Astrocyte (in vitro differentiated cells and primary cell): ENCODE measurements around the gene GALK2. TPM values are rescaled to one million over a fixed set of nuclear protein-coding genes. Genes with fewer than 3 reads are reported as not detected.

ENCODE experiments used
- DNase-seq: peaks from one replicate; pipeline ENCODE4 v3.0.0-alpha.2; 2010; ENCODE audit warnings: low read depth
- FAIRE-seq: peaks from 2 replicates; lab custom pipeline; 2011; peaks lifted over from hg19 to GRCh38; lab: Jason Lieb, UNC
- H2AFZ ChIP-seq: 2 replicates; pipeline ENCODE4 v1.6.0; 2012; ENCODE audit warnings: low read depth, low read length, inconsistent platforms
- H3K27ac ChIP-seq: 2 replicates; pipeline ENCODE4 v1.5.1; 2011; ENCODE audit warnings: low read depth, low read length, inconsistent platforms
- H3K27me3 ChIP-seq: 2 replicates; pipeline ENCODE4 v1.6.0; 2011; ENCODE audit warnings: low read length, inconsistent platforms; ENCODE audit not compliant: insufficient read depth
- H3K36me3 ChIP-seq: 2 replicates; pipeline ENCODE4 v1.5.1; 2011; ENCODE audit warnings: low read length, inconsistent platforms; ENCODE audit not compliant: insufficient read depth
- H3K4me1 ChIP-seq: 2 replicates; pipeline ENCODE4 v1.5.1; 2011; ENCODE audit warnings: low read length, inconsistent platforms; ENCODE audit not compliant: insufficient read depth
- H3K4me2 ChIP-seq: 2 replicates; pipeline ENCODE4 v1.6.0; 2012; ENCODE audit warnings: low read length, inconsistent platforms
- H3K4me3 ChIP-seq: 2 replicates; pipeline ENCODE4 v1.5.1; 2011; ENCODE audit warnings: low read depth, mild to moderate bottlenecking, low read length, inconsistent platforms; ENCODE audit not compliant: insufficient read depth
- H3K79me2 ChIP-seq: 2 replicates; pipeline ENCODE4 v1.6.0; 2012; ENCODE audit warnings: mild to moderate bottlenecking, low read length, inconsistent platforms; ENCODE audit not compliant: insufficient read depth
- H3K9ac ChIP-seq: 2 replicates; pipeline ENCODE4 v1.6.0; 2012; ENCODE audit warnings: mild to moderate bottlenecking, low read length, inconsistent platforms
- H3K9me3 ChIP-seq: 2 replicates; pipeline ENCODE4 v1.5.1; 2012; ENCODE audit warnings: low read depth, mild to moderate bottlenecking, low read length, inconsistent platforms; ENCODE audit not compliant: insufficient read depth
- H4K20me1 ChIP-seq: 2 replicates; pipeline ENCODE4 v1.6.0; 2012; ENCODE audit warnings: low read length, inconsistent platforms; ENCODE audit not compliant: insufficient read depth
- H3K27ac Mint-ChIP-seq: one replicate; pipeline ENCODE4 v1.8.0; 2021; ENCODE audit warnings: mild to moderate bottlenecking, mixed read lengths; ENCODE audit not compliant: unreplicated experiment
- H3K27me3 Mint-ChIP-seq: one replicate; pipeline ENCODE4 v1.8.0; 2021; ENCODE audit warnings: low read depth, mixed read lengths; ENCODE audit not compliant: unreplicated experiment
- H3K36me3 Mint-ChIP-seq: one replicate; pipeline ENCODE4 v1.8.0; 2021; ENCODE audit warnings: low read depth, mixed read lengths; ENCODE audit not compliant: unreplicated experiment
- H3K4me1 Mint-ChIP-seq: one replicate; pipeline ENCODE4 v1.8.0; 2021; ENCODE audit warnings: low read depth, mixed read lengths; ENCODE audit not compliant: unreplicated experiment
- H3K4me3 Mint-ChIP-seq: one replicate; pipeline ENCODE4 v1.8.0; 2021; ENCODE audit warnings: mild to moderate bottlenecking, moderate library complexity, mixed read lengths; ENCODE audit not compliant: unreplicated experiment
- H3K9me3 Mint-ChIP-seq: one replicate; pipeline ENCODE4 v1.8.0; 2021; ENCODE audit warnings: mild to moderate bottlenecking, mixed read lengths; ENCODE audit not compliant: unreplicated experiment
- CTCF ChIP-seq: IDR thresholded peaks from 2 replicates; pipeline ENCODE4 v1.5.1; 2011; ENCODE audit warnings: low read depth, mild to moderate bottlenecking, inconsistent platforms, low read length, moderate library complexity; ENCODE audit not compliant: insufficient read depth
- EZH2 ChIP-seq: IDR thresholded peaks from 2 replicates; pipeline ENCODE4 v1.6.1; 2012; ENCODE audit warnings: mild to moderate bottlenecking, low read length, inconsistent platforms; ENCODE audit not compliant: insufficient read depth
- total RNA-seq: library from RNA; stranded (reverse); gene quantifications from 2 replicates; pipeline ENCODE4 v1.2.1, GENCODE V29; 2021

Gene GALK2
- total RNA-seq, 1 donor from 2014 or later, result 21.4 TPM

- H3K4me1 ChIP-seq, result no peaks in the 10 kb centered on the region
- H3K27ac ChIP-seq, result no peak overlapping the region
- H2AFZ ChIP-seq, result no peak overlapping the region
- no peaks in the 10 kb centered on the region for H3K36me3 ChIP-seq
- peaks cover 42% of the 10 kb centered on the region for H3K79me2 ChIP-seq
- Mint-ChIP-seq H3K27me3 (no peaks in the 10 kb centered on the region), H3K4me3 (no peak overlapping the region), H3K36me3 (peaks cover 15% of the 10 kb centered on the region), H3K4me1 (peaks cover 3% of the 10 kb centered on the region), H3K27ac (no peak overlapping the region), H3K9me3 (peaks cover 10% of the 10 kb centered on the region)
- H4K20me1 ChIP-seq, result peaks cover 38% of the 10 kb centered on the region
- no peak overlapping the region for H3K4me3 ChIP-seq
- no peak for TF ChIP-seq EZH2
- no peak for TF ChIP-seq CTCF
- no peaks in the 10 kb centered on the region for H3K9me3 ChIP-seq
- FAIRE-seq (no peak), DNase-seq (no peak)
- no peaks in the 10 kb centered on the region for H3K27me3 ChIP-seq
- no peak overlapping the region for H3K9ac ChIP-seq
- H3K4me2 ChIP-seq, result no peak overlapping the region
Observed at GRCh38 chr15:49227602-49228001, 57.6 kb downstream of the GALK2 start.

GRCh38 chr15:49229922-49230321 is 59.9 kb downstream of the GALK2 start:
- no peak overlapping the region for H3K9ac ChIP-seq
- Mint-ChIP-seq H3K9me3 (peaks cover 10% of the 10 kb centered on the region), H3K4me1 (peaks cover 3% of the 10 kb centered on the region), H3K27ac (no peak overlapping the region), H3K4me3 (no peak overlapping the region), H3K36me3 (peaks cover 19% of the 10 kb centered on the region), H3K27me3 (no peaks in the 10 kb centered on the region)
- DNase-seq (no peak), FAIRE-seq (no peak)
- no peaks in the 10 kb centered on the region for H3K4me1 ChIP-seq
- no peaks in the 10 kb centered on the region for H3K9me3 ChIP-seq
- TF ChIP-seq CTCF, result no peak
- no peak for TF ChIP-seq EZH2
- no peaks in the 10 kb centered on the region for H3K27me3 ChIP-seq
- no peak overlapping the region for H3K4me3 ChIP-seq
- no peak overlapping the region for H3K4me2 ChIP-seq
- H3K79me2 ChIP-seq, result peaks cover 30% of the 10 kb centered on the region
- peaks cover 23% of the 10 kb centered on the region for H4K20me1 ChIP-seq
- no peak overlapping the region for H3K27ac ChIP-seq
- H2AFZ ChIP-seq, result no peak overlapping the region
- H3K36me3 ChIP-seq, result no peaks in the 10 kb centered on the region

- H3K9me3 ChIP-seq, result no peaks in the 10 kb centered on the region
- H3K4me2 ChIP-seq, result no peak overlapping the region
- no peak for FAIRE-seq
- H3K9me3 Mint-ChIP-seq, result peaks cover 10% of the 10 kb centered on the region
- H3K36me3 ChIP-seq, result peaks cover 3% of the 10 kb centered on the region
- DNase-seq, result no peak
- H3K4me1 ChIP-seq, result no peaks in the 10 kb centered on the region
- peaks cover 19% of the 10 kb centered on the region for H3K36me3 Mint-ChIP-seq
- TF ChIP-seq EZH2 (no peak), CTCF (no peak)
- peaks cover 4% of the 10 kb centered on the region for H3K4me1 Mint-ChIP-seq
- H3K27ac Mint-ChIP-seq, result no peak overlapping the region
- H2AFZ ChIP-seq, result no peak overlapping the region
- H3K27me3 Mint-ChIP-seq, result no peaks in the 10 kb centered on the region
- H3K27me3 ChIP-seq, result no peaks in the 10 kb centered on the region
- peaks cover 22% of the 10 kb centered on the region for H3K79me2 ChIP-seq
- no peak overlapping the region for H3K9ac ChIP-seq
- H3K4me3 Mint-ChIP-seq, result no peak overlapping the region
- no peak overlapping the region for H3K27ac ChIP-seq
- no peak overlapping the region for H3K4me3 ChIP-seq
- H4K20me1 ChIP-seq, result peaks cover 15% of the 10 kb centered on the region
Observed at GRCh38 chr15:49232236-49232806, 62.3 kb downstream of the GALK2 start.
